ENCODE measurements around the gene TLCD3A.

TLCD3A gene

DNA sequence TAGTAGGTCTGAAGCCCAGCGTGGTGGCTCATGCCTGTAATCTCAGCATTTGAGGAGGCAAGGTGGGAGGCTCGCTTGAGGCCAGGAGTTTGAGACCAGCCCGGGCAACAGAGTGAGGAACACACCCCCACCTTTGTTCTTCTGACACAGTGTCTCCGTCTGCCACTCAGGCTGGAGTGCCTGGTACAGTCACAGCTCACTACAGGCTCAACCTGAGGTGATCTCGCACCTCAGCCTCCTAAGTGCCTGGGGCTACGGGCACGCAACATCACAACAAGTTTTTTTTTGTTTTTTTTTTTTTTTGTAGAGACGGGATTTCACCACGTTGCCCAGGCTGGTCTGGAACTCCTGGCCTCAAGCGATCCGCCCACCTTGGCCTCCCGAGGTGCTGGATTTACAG lies 6.7 kb upstream of the TLCD3A start:
- Histone ChIP-seq H2AFZ (ENCODE audit: low read depth, low read length) (no peak overlapping the region), H3K14ac (ENCODE audit: low read length in 2 of 2) (no peak overlapping the region), H3K4ac (ENCODE audit: low read depth in 1 of 2, low read length in 2 of 2) (no peak overlapping the region), H3K9ac (ENCODE audit: low read length) (no peak overlapping the region), H3K9me3 (ENCODE audit: control insufficient read depth, low read length) (no peaks in the 10 kb centered on the region), H2BK5ac (ENCODE audit: low read depth, low read length, poor library complexity, severe bottlenecking) (no peak overlapping the region), H3K18ac (ENCODE audit: low read depth in 1 of 2, low read length in 2 of 2) (no peak overlapping the region), H2AK5ac (ENCODE audit: low read length, severe bottlenecking) (no peak overlapping the region), H4K91ac (ENCODE audit: low read length) (peak overlapping the region; percentile 25), H3K23ac (ENCODE audit: low read length in 2 of 2) (no peak overlapping the region), H3K4me1 (ENCODE audit: control insufficient read depth, insufficient read depth, low read depth, low read length) (no peaks in the 10 kb centered on the region), H2BK15ac (ENCODE audit: low read depth, poor library complexity, severe bottlenecking) (no peak overlapping the region), H4K8ac (ENCODE audit: low read length) (no peak overlapping the region), H3K36me3 (ENCODE audit: control insufficient read depth in 1 of 2, insufficient read depth in 2 of 2, low read depth in 1 of 2, low read length in 2 of 2) (no peaks in the 10 kb centered on the region), H3K4me2 (ENCODE audit: low read length, poor library complexity, severe bottlenecking) (no peak overlapping the region), H2BK12ac (ENCODE audit: low read length in 2 of 2) (no peak overlapping the region), H3K27me3 (ENCODE audit: control insufficient read depth in 1 of 2, insufficient read depth in 1 of 2, low read length in 2 of 2) (no peaks in the 10 kb centered on the region), H3K79me1 (replicated peaks; ENCODE audit: low read length, poor library complexity, severe bottlenecking) (peaks cover 6% of the 10 kb centered on the region), H2BK120ac (ENCODE audit: low read depth, low read length) (no peak overlapping the region), H3K4me3 (ENCODE audit: insufficient read depth in 1 of 2, low read depth in 1 of 2, low read length in 2 of 2) (no peak overlapping the region), H3K27ac (ENCODE audit: low read length, poor library complexity, severe bottlenecking) (no peak overlapping the region)
- 85% methylated on average over 12 of the region's 12 CpGs for WGBS
- DNase-seq = no peak

DNA sequence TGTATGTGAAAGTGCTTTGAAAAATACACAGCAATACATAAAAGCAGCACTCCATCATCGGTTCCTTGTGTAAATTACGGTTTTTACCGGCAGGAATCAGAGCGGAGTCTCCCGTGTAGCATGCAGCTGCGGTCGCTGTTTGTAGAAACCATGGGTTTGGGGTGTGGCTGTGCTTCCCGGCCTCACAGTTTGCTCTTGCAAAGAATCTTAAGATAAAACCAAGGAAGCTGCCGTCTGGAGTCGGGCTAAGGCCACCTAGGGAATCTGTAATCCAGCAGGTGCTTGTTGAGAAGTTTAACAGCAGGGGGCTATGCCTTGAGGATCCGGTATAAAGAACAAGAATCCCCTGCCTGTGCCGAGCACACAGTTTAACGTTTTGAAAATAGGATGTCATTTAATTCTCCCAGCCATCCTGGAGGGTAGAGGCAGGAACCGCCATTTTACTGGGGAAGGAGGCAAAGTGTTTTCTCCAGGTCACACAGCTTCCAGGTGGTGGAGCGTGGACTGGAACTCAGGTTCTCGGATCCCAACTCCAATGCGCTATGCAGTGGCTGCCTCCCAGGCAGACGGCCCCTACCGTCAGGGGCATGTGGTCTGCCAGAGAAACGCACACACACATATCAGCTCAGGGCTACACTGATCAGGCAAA lies 6.0 kb upstream of the TLCD3A start:
- no peak overlapping the region for H2BK15ac ChIP-seq (ENCODE audit: low read depth, poor library complexity, severe bottlenecking)
- no peak for DNase-seq
- peaks cover 6% of the 10 kb centered on the region for H3K79me1 ChIP-seq (replicated peaks; ENCODE audit: low read length, poor library complexity, severe bottlenecking)
- no peak overlapping the region for H2BK120ac ChIP-seq (ENCODE audit: low read depth, low read length)
- no peaks in the 10 kb centered on the region for H3K9me3 ChIP-seq (ENCODE audit: control insufficient read depth, low read length)
- no peak overlapping the region for H3K27ac ChIP-seq (ENCODE audit: low read length, poor library complexity, severe bottlenecking)
- no peak overlapping the region for H2AK5ac ChIP-seq (ENCODE audit: low read length, severe bottlenecking)
- no peaks in the 10 kb centered on the region for H3K4me1 ChIP-seq (ENCODE audit: control insufficient read depth, insufficient read depth, low read depth, low read length)
- H3K27me3 ChIP-seq (ENCODE audit: control insufficient read depth in 1 of 2, insufficient read depth in 1 of 2, low read length in 2 of 2) = no peaks in the 10 kb centered on the region
- no peak overlapping the region for H3K23ac ChIP-seq (ENCODE audit: low read length in 2 of 2)
- H3K9ac ChIP-seq (ENCODE audit: low read length) = no peak overlapping the region
- H2BK5ac ChIP-seq (ENCODE audit: low read depth, low read length, poor library complexity, severe bottlenecking) = no peak overlapping the region
- H3K4ac ChIP-seq (ENCODE audit: low read depth in 1 of 2, low read length in 2 of 2) = no peak overlapping the region
- 58% methylated on average over 20 of the region's 20 CpGs for WGBS
- H3K18ac ChIP-seq (ENCODE audit: low read depth in 1 of 2, low read length in 2 of 2) = no peak overlapping the region
- no peak overlapping the region for H4K91ac ChIP-seq (ENCODE audit: low read length)
- H3K4me2 ChIP-seq (ENCODE audit: low read length, poor library complexity, severe bottlenecking) = no peak overlapping the region
- H2AFZ ChIP-seq (ENCODE audit: low read depth, low read length) = no peak overlapping the region
- H3K4me3 ChIP-seq (ENCODE audit: insufficient read depth in 1 of 2, low read depth in 1 of 2, low read length in 2 of 2) = no peak overlapping the region
- no peaks in the 10 kb centered on the region for H3K36me3 ChIP-seq (ENCODE audit: control insufficient read depth in 1 of 2, insufficient read depth in 2 of 2, low read depth in 1 of 2, low read length in 2 of 2)
- H3K14ac ChIP-seq (ENCODE audit: low read length in 2 of 2) = no peak overlapping the region
- H2BK12ac ChIP-seq (ENCODE audit: low read length in 2 of 2) = no peak overlapping the region
- no peak overlapping the region for H4K8ac ChIP-seq (ENCODE audit: low read length)

DNA sequence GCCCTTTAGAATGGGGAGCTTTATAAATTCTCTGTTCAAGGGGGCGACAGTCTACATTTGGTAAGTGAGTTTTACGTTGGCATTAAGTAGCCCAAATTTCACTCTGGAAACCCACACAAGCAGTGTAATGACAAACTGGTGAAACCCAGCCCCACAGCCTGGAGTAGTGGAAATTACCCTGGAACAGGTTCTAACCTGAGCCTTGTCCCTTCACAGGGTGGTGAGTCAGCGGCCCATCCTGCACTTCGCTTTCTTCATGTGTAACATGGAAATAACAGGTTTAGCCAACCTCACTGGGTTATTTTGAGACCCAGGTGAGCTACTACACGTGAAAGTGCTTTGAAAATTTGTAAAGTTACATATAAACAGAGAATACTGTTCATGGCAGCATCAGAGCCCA lies 3.5 kb upstream of the TLCD3A start:
- Histone ChIP-seq H3K9me3 (ENCODE audit: control insufficient read depth, low read length) (no peaks in the 10 kb centered on the region), H3K4me3 (ENCODE audit: insufficient read depth in 1 of 2, low read depth in 1 of 2, low read length in 2 of 2) (no peak overlapping the region), H2BK15ac (ENCODE audit: low read depth, poor library complexity, severe bottlenecking) (no peak overlapping the region), H3K79me1 (replicated peaks; ENCODE audit: low read length, poor library complexity, severe bottlenecking) (peaks cover 6% of the 10 kb centered on the region), H4K91ac (ENCODE audit: low read length) (no peak overlapping the region), H2BK5ac (ENCODE audit: low read depth, low read length, poor library complexity, severe bottlenecking) (no peak overlapping the region), H3K18ac (ENCODE audit: low read depth in 1 of 2, low read length in 2 of 2) (no peak overlapping the region), H3K4me2 (ENCODE audit: low read length, poor library complexity, severe bottlenecking) (no peak overlapping the region), H3K9ac (ENCODE audit: low read length) (no peak overlapping the region), H3K4me1 (ENCODE audit: control insufficient read depth, insufficient read depth, low read depth, low read length) (peaks cover 10% of the 10 kb centered on the region), H4K8ac (ENCODE audit: low read length) (no peak overlapping the region), H3K27me3 (ENCODE audit: control insufficient read depth in 1 of 2, insufficient read depth in 1 of 2, low read length in 2 of 2) (no peaks in the 10 kb centered on the region), H2BK120ac (ENCODE audit: low read depth, low read length) (no peak overlapping the region), H3K23ac (ENCODE audit: low read length in 2 of 2) (no peak overlapping the region), H2AFZ (ENCODE audit: low read depth, low read length) (no peak overlapping the region), H3K4ac (ENCODE audit: low read depth in 1 of 2, low read length in 2 of 2) (no peak overlapping the region), H3K27ac (ENCODE audit: low read length, poor library complexity, severe bottlenecking) (no peak overlapping the region), H3K36me3 (ENCODE audit: control insufficient read depth in 1 of 2, insufficient read depth in 2 of 2, low read depth in 1 of 2, low read length in 2 of 2) (peaks cover 0 to 1% of the 10 kb centered on the region in 2 experiments), H3K14ac (ENCODE audit: low read length in 2 of 2) (no peak overlapping the region), H2BK12ac (ENCODE audit: low read length in 2 of 2) (no peak overlapping the region), H2AK5ac (ENCODE audit: low read length, severe bottlenecking) (no peak overlapping the region)
- 98% methylated on average over 5 of the region's 5 CpGs for WGBS
- peak; percentile 41 for DNase-seq

DNA sequence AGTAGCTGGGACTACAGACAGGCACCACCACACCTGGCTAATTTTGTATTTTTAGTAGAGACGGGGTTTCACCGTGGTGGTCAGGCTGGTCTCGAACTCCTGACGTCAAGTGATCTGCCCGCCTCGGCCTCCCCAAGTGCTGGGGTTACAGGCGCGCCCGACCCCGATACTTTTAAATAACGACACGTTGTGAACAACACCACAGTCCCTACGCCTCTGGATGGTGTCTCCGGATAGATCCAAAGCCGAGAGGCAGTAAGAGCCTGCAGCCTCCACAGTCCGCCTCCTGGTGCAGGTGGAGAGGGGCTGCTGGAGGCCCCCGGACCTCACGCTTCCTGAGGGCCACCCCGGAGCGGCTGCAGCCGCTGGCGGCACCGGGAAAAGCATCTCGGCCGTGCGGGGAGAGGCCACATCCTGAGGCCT lies 741 bp upstream of the TLCD3A start:
- H3K23ac ChIP-seq (ENCODE audit: low read length in 2 of 2) = peak overlapping the region in 1 of 2 experiments; percentile 32
- peak overlapping the region; percentile 74 to 87 for H3K18ac ChIP-seq (ENCODE audit: low read depth in 1 of 2, low read length in 2 of 2)
- no peak overlapping the region for H3K14ac ChIP-seq (ENCODE audit: low read length in 2 of 2)
- H3K4ac ChIP-seq (ENCODE audit: low read depth in 1 of 2, low read length in 2 of 2) = peak overlapping the region; percentile 50 to 79
- H4K8ac ChIP-seq (ENCODE audit: low read length) = peak overlapping the region; percentile 78
- H3K9me3 ChIP-seq (ENCODE audit: control insufficient read depth, low read length) = no peaks in the 10 kb centered on the region
- H3K36me3 ChIP-seq (ENCODE audit: control insufficient read depth in 1 of 2, insufficient read depth in 2 of 2, low read depth in 1 of 2, low read length in 2 of 2) = peaks cover 0 to 19% of the 10 kb centered on the region in 2 experiments
- H2BK15ac ChIP-seq (ENCODE audit: low read depth, poor library complexity, severe bottlenecking) = no peak overlapping the region
- no peak overlapping the region for H2AK5ac ChIP-seq (ENCODE audit: low read length, severe bottlenecking)
- peak overlapping the region; percentile 74 for H3K4me2 ChIP-seq (ENCODE audit: low read length, poor library complexity, severe bottlenecking)
- peak overlapping the region; percentile 78 for H2AFZ ChIP-seq (ENCODE audit: low read depth, low read length)
- 9% methylated on average over 22 of the region's 26 CpGs for WGBS
- peak overlapping the region; percentile 95 for H2BK120ac ChIP-seq (ENCODE audit: low read depth, low read length)
- DNase-seq = peak; percentile 42
- H3K27me3 ChIP-seq (ENCODE audit: control insufficient read depth in 1 of 2, insufficient read depth in 1 of 2, low read length in 2 of 2) = no peaks in the 10 kb centered on the region
- no peak overlapping the region for H2BK5ac ChIP-seq (ENCODE audit: low read depth, low read length, poor library complexity, severe bottlenecking)
- peaks cover 6% of the 10 kb centered on the region for H3K79me1 ChIP-seq (replicated peaks; ENCODE audit: low read length, poor library complexity, severe bottlenecking)
- H4K91ac ChIP-seq (ENCODE audit: low read length) = peak overlapping the region; percentile 35
- H3K27ac ChIP-seq (ENCODE audit: low read length, poor library complexity, severe bottlenecking) = no peak overlapping the region
- H2BK12ac ChIP-seq (ENCODE audit: low read length in 2 of 2) = peak overlapping the region in 1 of 2 experiments; percentile 74
- peak overlapping the region; percentile 86 for H3K9ac ChIP-seq (ENCODE audit: low read length)
- H3K4me3 ChIP-seq (ENCODE audit: insufficient read depth in 1 of 2, low read depth in 1 of 2, low read length in 2 of 2) = peak overlapping the region; percentile 85 to 86
- H3K4me1 ChIP-seq (ENCODE audit: control insufficient read depth, insufficient read depth, low read depth, low read length) = peaks cover 10% of the 10 kb centered on the region
